ENCODE measurements around the gene BICDL2. TPM values are rescaled to one million over a fixed set of nuclear protein-coding genes. Genes with fewer than 3 reads are reported as not detected.

The BICDL2 gene
- total and polyA plus RNA-seq, 9 of the 15 experiments (the other 6 are each of a cell fraction or from before 2014, with no cell fraction given), result 0.09 to 0.28 (median 0.09) TPM; not detected in 6

DNA sequence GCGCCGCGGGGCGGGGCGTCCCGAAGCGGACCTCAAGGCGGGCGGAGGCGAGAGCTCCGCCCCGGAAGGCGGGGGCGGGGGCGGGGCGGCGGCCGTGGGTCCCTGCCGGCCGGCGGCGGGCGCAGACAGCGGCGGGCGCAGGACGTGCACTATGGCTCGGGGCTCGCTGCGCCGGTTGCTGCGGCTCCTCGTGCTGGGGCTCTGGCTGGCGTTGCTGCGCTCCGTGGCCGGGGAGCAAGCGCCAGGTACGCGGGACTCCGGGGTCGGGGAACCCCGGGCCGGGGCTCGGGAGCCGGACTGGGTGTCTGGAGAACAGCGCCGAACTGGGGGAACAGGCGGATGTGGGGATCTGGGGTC lies 16.5 kb downstream of the BICDL2 start, which contains the start of gene TNFRSF12A (continued):
- TF ChIP-seq, protein P1, sequence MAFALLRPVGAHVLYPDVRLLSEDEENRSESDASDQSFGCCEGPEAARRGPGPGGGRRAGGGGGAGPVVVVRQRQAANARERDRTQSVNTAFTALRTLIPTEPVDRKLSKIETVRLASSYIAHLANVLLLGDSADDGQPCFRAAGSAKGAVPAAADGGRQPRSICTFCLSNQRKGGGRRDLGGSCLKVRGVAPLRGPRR (CRISPR knock-in tag; IDR thresholded peaks at IDR 0.05), result no peak
- TF ChIP-seq, protein P2, sequence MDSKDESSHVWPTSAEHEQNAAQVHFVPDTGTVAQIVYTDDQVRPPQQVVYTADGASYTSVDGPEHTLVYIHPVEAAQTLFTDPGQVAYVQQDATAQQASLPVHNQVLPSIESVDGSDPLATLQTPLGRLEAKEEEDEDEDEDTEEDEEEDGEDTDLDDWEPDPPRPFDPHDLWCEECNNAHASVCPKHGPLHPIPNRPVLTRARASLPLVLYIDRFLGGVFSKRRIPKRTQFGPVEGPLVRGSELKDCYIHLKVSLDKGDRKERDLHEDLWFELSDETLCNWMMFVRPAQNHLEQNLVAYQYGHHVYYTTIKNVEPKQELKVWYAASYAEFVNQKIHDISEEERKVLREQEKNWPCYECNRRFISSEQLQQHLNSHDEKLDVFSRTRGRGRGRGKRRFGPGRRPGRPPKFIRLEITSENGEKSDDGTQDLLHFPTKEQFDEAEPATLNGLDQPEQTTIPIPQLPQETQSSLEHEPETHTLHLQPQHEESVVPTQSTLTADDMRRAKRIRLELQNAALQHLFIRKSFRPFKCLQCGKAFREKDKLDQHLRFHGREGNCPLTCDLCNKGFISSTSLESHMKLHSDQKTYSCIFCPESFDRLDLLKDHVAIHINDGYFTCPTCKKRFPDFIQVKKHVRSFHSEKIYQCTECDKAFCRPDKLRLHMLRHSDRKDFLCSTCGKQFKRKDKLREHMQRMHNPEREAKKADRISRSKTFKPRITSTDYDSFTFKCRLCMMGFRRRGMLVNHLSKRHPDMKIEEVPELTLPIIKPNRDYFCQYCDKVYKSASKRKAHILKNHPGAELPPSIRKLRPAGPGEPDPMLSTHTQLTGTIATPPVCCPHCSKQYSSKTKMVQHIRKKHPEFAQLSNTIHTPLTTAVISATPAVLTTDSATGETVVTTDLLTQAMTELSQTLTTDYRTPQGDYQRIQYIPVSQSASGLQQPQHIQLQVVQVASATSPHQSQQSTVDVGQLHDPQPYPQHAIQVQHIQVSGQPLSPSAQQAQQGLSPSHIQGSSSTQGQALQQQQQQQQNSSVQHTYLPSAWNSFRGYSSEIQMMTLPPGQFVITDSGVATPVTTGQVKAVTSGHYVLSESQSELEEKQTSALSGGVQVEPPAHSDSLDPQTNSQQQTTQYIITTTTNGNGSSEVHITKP (IDR thresholded peaks at IDR 0.05; ENCODE audit: partially characterized antibody), result no peak
- TF ChIP-seq CSDE1 (IDR thresholded peaks at IDR 0.05) (no peak), GTF2E2 (tag; IDR thresholded peaks at IDR 0.05) (peak; percentile 62; the same call in 1 of the 2 replicates), KLF13 (tag; IDR thresholded peaks at IDR 0.05; ENCODE audit: borderline replicate concordance, low read depth) (no peak), SP2 (IDR thresholded peaks at IDR 0.05; ENCODE audit: extremely low read depth, low read depth, low read length, poor library complexity, severe bottlenecking) (no peak), SIN3A (IDR thresholded peaks at IDR 0.05; ENCODE audit: borderline replicate concordance in 2 of 2, control insufficient read depth in 1 of 2, low read depth in 2 of 2, low read length in 2 of 2) (peak; percentile 63 to 65; a peak in 2 of 4 replicates), STAT5A (IDR thresholded peaks at IDR 0.05; ENCODE audit: borderline replicate concordance, low read length) (no peak)
- TF ChIP-seq, protein P3, sequence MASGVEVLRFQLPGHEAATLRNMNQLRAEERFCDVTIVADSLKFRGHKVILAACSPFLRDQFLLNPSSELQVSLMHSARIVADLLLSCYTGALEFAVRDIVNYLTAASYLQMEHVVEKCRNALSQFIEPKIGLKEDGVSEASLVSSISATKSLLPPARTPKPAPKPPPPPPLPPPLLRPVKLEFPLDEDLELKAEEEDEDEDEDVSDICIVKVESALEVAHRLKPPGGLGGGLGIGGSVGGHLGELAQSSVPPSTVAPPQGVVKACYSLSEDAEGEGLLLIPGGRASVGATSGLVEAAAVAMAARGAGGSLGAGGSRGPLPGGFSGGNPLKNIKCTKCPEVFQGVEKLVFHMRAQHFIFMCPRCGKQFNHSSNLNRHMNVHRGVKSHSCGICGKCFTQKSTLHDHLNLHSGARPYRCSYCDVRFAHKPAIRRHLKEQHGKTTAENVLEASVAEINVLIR (CRISPR knock-in tag; IDR thresholded peaks at IDR 0.05), result no peak
- TF ChIP-seq, protein P4, sequence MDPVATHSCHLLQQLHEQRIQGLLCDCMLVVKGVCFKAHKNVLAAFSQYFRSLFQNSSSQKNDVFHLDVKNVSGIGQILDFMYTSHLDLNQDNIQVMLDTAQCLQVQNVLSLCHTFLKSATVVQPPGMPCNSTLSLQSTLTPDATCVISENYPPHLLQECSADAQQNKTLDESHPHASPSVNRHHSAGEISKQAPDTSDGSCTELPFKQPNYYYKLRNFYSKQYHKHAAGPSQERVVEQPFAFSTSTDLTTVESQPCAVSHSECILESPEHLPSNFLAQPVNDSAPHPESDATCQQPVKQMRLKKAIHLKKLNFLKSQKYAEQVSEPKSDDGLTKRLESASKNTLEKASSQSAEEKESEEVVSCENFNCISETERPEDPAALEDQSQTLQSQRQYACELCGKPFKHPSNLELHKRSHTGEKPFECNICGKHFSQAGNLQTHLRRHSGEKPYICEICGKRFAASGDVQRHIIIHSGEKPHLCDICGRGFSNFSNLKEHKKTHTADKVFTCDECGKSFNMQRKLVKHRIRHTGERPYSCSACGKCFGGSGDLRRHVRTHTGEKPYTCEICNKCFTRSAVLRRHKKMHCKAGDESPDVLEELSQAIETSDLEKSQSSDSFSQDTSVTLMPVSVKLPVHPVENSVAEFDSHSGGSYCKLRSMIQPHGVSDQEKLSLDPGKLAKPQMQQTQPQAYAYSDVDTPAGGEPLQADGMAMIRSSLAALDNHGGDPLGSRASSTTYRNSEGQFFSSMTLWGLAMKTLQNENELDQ (CRISPR knock-in tag; IDR thresholded peaks at IDR 0.05; ENCODE audit: borderline replicate concordance), result no peak
- TF ChIP-seq, protein P5, sequence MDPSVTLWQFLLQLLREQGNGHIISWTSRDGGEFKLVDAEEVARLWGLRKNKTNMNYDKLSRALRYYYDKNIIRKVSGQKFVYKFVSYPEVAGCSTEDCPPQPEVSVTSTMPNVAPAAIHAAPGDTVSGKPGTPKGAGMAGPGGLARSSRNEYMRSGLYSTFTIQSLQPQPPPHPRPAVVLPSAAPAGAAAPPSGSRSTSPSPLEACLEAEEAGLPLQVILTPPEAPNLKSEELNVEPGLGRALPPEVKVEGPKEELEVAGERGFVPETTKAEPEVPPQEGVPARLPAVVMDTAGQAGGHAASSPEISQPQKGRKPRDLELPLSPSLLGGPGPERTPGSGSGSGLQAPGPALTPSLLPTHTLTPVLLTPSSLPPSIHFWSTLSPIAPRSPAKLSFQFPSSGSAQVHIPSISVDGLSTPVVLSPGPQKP (CRISPR knock-in tag; IDR thresholded peaks at IDR 0.05), result no peak
- TF ChIP-seq, protein P6, sequence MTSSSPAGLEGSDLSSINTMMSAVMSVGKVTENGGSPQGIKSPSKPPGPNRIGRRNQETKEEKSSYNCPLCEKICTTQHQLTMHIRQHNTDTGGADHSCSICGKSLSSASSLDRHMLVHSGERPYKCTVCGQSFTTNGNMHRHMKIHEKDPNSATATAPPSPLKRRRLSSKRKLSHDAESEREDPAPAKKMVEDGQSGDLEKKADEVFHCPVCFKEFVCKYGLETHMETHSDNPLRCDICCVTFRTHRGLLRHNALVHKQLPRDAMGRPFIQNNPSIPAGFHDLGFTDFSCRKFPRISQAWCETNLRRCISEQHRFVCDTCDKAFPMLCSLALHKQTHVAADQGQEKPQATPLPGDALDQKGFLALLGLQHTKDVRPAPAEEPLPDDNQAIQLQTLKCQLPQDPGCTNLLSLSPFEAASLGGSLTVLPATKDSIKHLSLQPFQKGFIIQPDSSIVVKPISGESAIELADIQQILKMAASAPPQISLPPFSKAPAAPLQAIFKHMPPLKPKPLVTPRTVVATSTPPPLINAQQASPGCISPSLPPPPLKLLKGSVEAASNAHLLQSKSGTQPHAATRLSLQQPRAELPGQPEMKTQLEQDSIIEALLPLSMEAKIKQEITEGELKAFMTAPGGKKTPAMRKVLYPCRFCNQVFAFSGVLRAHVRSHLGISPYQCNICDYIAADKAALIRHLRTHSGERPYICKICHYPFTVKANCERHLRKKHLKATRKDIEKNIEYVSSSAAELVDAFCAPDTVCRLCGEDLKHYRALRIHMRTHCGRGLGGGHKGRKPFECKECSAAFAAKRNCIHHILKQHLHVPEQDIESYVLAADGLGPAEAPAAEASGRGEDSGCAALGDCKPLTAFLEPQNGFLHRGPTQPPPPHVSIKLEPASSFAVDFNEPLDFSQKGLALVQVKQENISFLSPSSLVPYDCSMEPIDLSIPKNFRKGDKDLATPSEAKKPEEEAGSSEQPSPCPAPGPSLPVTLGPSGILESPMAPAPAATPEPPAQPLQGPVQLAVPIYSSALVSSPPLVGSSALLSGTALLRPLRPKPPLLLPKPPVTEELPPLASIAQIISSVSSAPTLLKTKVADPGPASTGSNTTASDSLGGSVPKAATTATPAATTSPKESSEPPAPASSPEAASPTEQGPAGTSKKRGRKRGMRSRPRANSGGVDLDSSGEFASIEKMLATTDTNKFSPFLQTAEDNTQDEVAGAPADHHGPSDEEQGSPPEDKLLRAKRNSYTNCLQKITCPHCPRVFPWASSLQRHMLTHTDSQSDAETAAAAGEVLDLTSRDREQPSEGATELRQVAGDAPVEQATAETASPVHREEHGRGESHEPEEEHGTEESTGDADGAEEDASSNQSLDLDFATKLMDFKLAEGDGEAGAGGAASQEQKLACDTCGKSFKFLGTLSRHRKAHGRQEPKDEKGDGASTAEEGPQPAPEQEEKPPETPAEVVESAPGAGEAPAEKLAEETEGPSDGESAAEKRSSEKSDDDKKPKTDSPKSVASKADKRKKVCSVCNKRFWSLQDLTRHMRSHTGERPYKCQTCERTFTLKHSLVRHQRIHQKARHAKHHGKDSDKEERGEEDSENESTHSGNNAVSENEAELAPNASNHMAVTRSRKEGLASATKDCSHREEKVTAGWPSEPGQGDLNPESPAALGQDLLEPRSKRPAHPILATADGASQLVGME (CRISPR knock-in tag; IDR thresholded peaks at IDR 0.05), result no peak

Measured in K562 (cell line).